WERI-Rb-1 (cell line): ENCODE results near the gene SQSTM1.

Experiments used
- DNase-seq: peaks from one replicate; pipeline ENCODE4 v3.0.0-alpha.2; 2020
- H3K27ac ChIP-seq: fragments of 250-450 bp; sonication (Bioruptor Pico); 2 replicates; pipeline ENCODE4 v1.5.1; 2020; ENCODE audit warnings: mild to moderate bottlenecking, moderate library complexity
- H3K27me3 ChIP-seq: fragments of 250-450 bp; sonication (Bioruptor Pico); 2 replicates; pipeline ENCODE4 v1.5.1; 2021; ENCODE audit warnings: mild to moderate bottlenecking, low read depth, moderate library complexity; ENCODE audit not compliant: insufficient read depth, severe bottlenecking
- H3K36me3 ChIP-seq: fragments of 250-450 bp; sonication (Bioruptor Pico); 2 replicates; pipeline ENCODE4 v1.5.1; 2020; ENCODE audit warnings: mild to moderate bottlenecking, moderate library complexity
- H3K4me3 ChIP-seq: 2 replicates; pipeline ENCODE4 v1.5.1; 2011; ENCODE audit warnings: low read depth, mild to moderate bottlenecking, control low read depth, low read length
- H3K9me3 ChIP-seq: fragments of 250-450 bp; sonication (Bioruptor Pico); 2 replicates; pipeline ENCODE4 v1.5.1; 2021; ENCODE audit warnings: mild to moderate bottlenecking, moderate library complexity; ENCODE audit not compliant: severe bottlenecking
- TF ChIP-seq, protein P1 (sequence below): IDR thresholded peaks from 2 replicates; pipeline ENCODE4 v1.5.1; 2011; ENCODE audit warnings: low read depth, mild to moderate bottlenecking, control low read depth, inconsistent platforms, low read length

SQSTM1 gene

DNA sequence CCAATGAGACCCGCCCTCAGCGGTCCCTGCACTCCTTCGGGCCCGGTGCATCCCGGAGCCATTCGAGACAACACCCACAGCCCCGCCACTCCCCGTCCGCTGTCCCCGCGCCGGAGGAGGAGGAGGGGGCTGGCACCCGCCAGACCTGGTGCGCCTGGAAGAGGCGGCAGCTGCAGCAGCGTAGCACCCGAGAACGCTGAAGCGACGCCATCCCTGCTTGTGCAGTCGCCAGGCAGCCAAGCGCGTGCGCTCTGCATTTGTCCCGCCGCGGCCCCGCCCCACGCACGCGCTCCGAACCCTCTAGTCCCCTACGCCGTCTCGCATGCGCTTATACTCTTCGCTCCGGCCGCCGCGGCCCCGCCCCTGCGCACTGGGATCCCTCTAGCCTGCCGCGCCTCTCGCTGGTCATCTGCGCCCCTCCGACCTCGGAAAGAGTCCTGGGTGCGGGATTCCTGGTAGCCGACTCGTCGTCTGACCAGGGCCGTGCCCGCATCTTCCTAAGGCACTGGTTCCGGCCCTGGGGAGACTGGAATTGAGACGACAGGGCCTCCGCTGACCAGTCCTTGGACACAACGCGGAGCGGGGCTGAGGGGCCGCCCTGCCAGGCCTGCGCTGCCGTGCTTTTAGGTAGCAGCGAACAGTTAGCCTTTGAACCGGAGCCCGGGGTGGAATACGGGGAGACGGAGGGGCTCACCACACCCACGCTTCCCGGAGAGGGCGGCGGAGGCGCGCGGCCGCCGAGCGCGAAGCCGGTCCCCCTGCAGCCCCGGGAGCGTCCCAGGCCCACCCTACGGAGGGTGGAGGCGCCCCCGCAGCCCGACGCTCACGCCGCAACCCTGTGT is 38.1 kb downstream of the SQSTM1 start, which contains the start of gene MRNIP:
Gene MRNIP, minus strand, starts transcription at position 232 of the 842 bp plus-strand sequence. Its CDS starts 21 bp downstream, at position 211.
- no peaks in the 10 kb centered on the region for H3K36me3 ChIP-seq
- DNase-seq: peak; percentile 92
- no peaks in the 10 kb centered on the region for H3K9me3 ChIP-seq
- H3K4me3 ChIP-seq: peak within 1 kb of the TSS; percentile 77
- no peaks in the 10 kb centered on the region for H3K27me3 ChIP-seq
- TF ChIP-seq, protein P1, sequence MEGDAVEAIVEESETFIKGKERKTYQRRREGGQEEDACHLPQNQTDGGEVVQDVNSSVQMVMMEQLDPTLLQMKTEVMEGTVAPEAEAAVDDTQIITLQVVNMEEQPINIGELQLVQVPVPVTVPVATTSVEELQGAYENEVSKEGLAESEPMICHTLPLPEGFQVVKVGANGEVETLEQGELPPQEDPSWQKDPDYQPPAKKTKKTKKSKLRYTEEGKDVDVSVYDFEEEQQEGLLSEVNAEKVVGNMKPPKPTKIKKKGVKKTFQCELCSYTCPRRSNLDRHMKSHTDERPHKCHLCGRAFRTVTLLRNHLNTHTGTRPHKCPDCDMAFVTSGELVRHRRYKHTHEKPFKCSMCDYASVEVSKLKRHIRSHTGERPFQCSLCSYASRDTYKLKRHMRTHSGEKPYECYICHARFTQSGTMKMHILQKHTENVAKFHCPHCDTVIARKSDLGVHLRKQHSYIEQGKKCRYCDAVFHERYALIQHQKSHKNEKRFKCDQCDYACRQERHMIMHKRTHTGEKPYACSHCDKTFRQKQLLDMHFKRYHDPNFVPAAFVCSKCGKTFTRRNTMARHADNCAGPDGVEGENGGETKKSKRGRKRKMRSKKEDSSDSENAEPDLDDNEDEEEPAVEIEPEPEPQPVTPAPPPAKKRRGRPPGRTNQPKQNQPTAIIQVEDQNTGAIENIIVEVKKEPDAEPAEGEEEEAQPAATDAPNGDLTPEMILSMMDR: no peak
- peak within 1 kb of the TSS; percentile 77 for H3K27ac ChIP-seq

DNA sequence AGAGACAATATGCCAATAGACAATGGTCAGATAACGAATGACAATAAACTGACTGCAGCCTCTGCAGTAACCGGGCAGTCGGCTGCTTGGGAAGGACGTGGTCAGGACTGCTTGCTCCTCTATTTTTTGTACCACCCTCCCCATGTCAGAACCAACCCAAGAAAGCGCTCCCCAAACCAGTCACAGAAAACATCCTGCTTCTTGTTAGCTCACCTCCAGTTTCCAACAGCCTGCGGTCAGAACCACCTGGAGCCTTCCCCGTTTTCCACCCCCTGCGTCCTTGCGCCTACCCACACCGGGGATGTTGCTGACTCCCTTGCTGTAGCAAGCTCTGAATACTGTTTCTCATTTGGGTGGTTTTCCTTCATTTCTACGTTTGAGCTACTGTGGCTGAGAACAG is 39.6 kb downstream of the SQSTM1 start:
- no peaks in the 10 kb centered on the region for H3K27me3 ChIP-seq
- no peaks in the 10 kb centered on the region for H3K9me3 ChIP-seq
- H3K27ac ChIP-seq: no peak overlapping the region
- no peak overlapping the region for H3K4me3 ChIP-seq
- TF ChIP-seq, protein P1: no peak
- DNase-seq: no peak
- H3K36me3 ChIP-seq: no peaks in the 10 kb centered on the region

DNA sequence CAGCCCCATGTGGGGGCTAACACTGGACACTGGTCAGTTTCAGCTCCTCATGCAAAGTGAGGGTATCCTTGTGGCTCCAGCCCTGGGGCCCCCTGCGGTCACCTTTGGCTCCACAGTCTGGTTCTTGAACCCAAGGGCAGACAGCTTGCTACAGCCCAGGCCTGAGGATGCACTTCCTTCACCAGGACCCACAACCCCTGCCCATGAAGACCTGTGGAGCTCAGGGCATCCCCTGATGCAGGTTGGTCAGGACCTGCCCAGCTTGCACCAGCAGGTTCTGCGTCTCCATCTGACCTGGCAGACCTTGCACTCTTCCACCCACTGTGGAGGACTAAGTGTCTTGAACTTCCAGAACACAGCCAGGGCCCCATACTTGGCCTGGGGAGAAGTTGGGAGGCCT is 41.6 kb downstream of the SQSTM1 start:
- TF ChIP-seq, protein P1: no peak
- Histone ChIP-seq H3K27me3 (no peaks in the 10 kb centered on the region), H3K4me3 (no peak overlapping the region), H3K9me3 (no peaks in the 10 kb centered on the region), H3K27ac (no peak overlapping the region), H3K36me3 (no peaks in the 10 kb centered on the region)
- DNase-seq: no peak

DNA sequence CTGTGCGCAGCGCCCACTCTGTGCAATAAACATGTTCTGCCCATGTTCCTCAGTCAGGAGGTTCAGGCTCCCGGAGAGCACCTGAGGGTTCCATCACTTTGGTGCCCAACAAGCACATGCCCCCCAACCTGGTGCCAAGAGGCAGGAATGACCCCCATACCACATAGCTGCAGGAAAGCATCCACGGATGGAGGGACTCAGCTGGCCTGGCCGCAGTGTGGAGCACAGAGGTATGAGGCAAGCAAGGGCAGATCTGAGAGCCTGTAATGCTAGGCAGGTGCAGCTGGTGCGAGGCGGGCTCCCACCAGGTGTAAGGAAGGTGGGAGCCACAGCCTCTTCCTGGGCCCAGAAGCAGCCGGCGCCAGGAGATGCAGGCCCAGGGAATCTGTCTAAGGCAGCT is 42.2 kb downstream of the SQSTM1 start:
- no peaks in the 10 kb centered on the region for H3K36me3 ChIP-seq

DNA sequence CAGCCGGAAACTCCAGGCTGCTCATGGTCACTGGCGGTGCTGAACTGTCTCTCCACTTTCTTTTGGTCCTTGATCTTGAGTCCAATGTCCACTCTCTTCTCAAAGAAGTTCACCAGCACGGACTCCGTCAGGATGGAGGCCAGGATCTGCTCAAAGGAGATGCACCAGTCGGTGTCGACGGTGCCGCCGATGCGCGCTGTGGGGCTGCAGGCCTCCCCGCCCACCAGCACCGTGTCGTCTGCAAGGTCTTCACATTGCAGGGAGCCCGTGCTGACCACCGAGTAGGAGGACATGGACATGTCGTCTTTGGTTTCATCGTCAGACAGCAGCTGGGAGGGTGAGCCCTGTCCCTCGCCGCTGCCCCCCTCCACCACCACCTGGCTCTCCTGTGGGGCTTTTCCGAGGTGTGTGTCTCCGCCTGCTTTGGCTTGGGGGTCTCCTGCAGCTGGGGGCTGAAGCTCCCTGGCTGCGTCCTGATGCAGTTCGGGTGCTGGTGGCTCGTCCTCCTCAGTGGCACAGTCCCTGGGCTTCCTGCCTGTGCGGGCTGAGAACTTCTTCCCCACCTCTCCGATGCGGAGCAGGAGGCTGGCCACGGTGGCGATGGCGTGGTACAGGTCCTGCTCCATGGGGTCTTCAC is 42.9 kb downstream of the SQSTM1 start:
- Histone ChIP-seq H3K9me3 (no peaks in the 10 kb centered on the region), H3K4me3 (no peak overlapping the region), H3K27ac (no peak overlapping the region), H3K27me3 (no peaks in the 10 kb centered on the region), H3K36me3 (no peaks in the 10 kb centered on the region)
- TF ChIP-seq, protein P1: no peak
- no peak for DNase-seq

More for the DNA sequence above, 42.2 kb downstream of the SQSTM1 start:
- H3K4me3 ChIP-seq: no peak overlapping the region
- no peaks in the 10 kb centered on the region for H3K27me3 ChIP-seq
- H3K9me3 ChIP-seq: no peaks in the 10 kb centered on the region
- no peak overlapping the region for H3K27ac ChIP-seq
- no peak for DNase-seq
- TF ChIP-seq, protein P1: no peak
